Ovary (tissue), 9 donors: Measurements from ENCODE around the gene SDR42E2. TPM values are rescaled to one million over a fixed set of nuclear protein-coding genes. Genes with fewer than 3 reads are reported as not detected.

Source experiments
- DNase-seq, 5 donors: peaks; one replicate each; pipeline ENCODE4 v3.0.0-alpha.2; 2019 to 2020
- H3K27ac ChIP-seq, 2 donors: fragments of 200-600 bp; one replicate each; pipeline versions ENCODE4 v1.5.1 to v1.8.0; 2019 to 2022
- H3K27me3 ChIP-seq: fragments of 200-600 bp; one replicate; pipeline ENCODE4 v1.8.0; 2022
- H3K36me3 ChIP-seq: fragments of 200-600 bp; sonication (generic); one replicate; pipeline ENCODE4 v1.5.1; 2019
- H3K4me1 ChIP-seq: one replicate; pipeline ENCODE4 v1.8.1; 2013; ENCODE audit warnings: mild to moderate bottlenecking, moderate library complexity; ENCODE audit not compliant: insufficient read depth
- H3K4me3 ChIP-seq: fragments of 200-600 bp; sonication (generic); one replicate; pipeline ENCODE4 v1.5.1; 2017
- H3K9me3 ChIP-seq, 2 donors: fragments of 200-600 bp in 1 of 2; sonication (generic) in 1 of 2; one replicate each; pipeline versions ENCODE4 v1.5.1 to v1.8.1; 2013 to 2019; ENCODE audit warnings: mild to moderate bottlenecking in 1 of 2, moderate library complexity in 1 of 2
- CTCF ChIP-seq, 3 donors: fragments of 450-650 bp in 2 of 3; fragments of 200-600 bp in 1 of 3; IDR thresholded peaks; one replicate each; pipeline versions ENCODE4 v1.5.1 to v1.8.0; 2016 to 2022; ENCODE audit warnings: antibody characterized with exemption in 3 of 3, mild to moderate bottlenecking in 1 of 3
- EP300 ChIP-seq: sonication (generic); formaldehyde crosslinking; IDR thresholded peaks from one replicate; pipeline ENCODE4 v1.6.1; 2017; ENCODE audit warnings: antibody characterized with exemption
- POLR2A ChIP-seq: fragments of 450-650 bp; IDR thresholded peaks from one replicate; pipeline ENCODE4 v1.6.1; 2017; ENCODE audit warnings: antibody characterized with exemption, mild to moderate bottlenecking, moderate library complexity
- WGBS, 3 donors: extraction: QIAGEN DNeasy Blood & Tissue Kit in 1 of 3; methylation state at CpG; one replicate each; pipeline versions ENCODE4 v1.1.5 to v1.1.7; 2013 to 2017; 5-methylcytosine and 5-hydroxymethylcytosine counted together
- intact Hi-C, 4 donors: fragments of 100-400 bp; cut with DNase I; formaldehyde crosslinking; loops; one replicate each; pipeline versions ENCODE4 v1.11.0 to v1.15.1; 2022 to 2023
- polyA plus RNA-seq, 2 donors: library from polyadenylated mRNA; stranded (reverse); fragments of 200-250 nt in 1 of 2; fragments of 350-450 nt in 1 of 2; fragmentation: Illumina TruSeq in 1 of 2; extraction: RNeasy Lipid Tissue Mini Kit (QIAGEN cat#74804) in 1 of 2; gene quantifications; one replicate each; pipeline ENCODE4 v1.2.3, GENCODE V29; 2013 to 2014
- total RNA-seq, 7 donors: library from RNA; depleted of rRNA in 2 of 7; stranded (reverse); fragments of >200 nt in 2 of 7; fragmentation: NEBNext Ultra II Directional in 3 of 7; extraction: Animal tissue kit (Norgen Biotek cat#: 25700) in 3 of 7; gene quantifications; one replicate each; pipeline versions ENCODE4 v1.1.0 to v1.2.4, GENCODE V29; 2016 to 2023
- donor health status: DM: no; HTN: no; CAD: no; lungs with moderate emphysema.
- donor health status: DM: no; HTN: no; CAD: no.
- donor health status: Bipolar disorder and iron deficiency.
- donor health status: DM: yes; HTN: yes; CAD: no.
- donor health status: DM: no; HTN: no; CAD: no.
- donor health status: DM: yes; HTN: yes; CAD: no.

SDR42E2 gene
- total and polyA plus RNA-seq, 9 donors: 0.05 to 1.1 (median 0.24) TPM; not detected in 3

GRCh38 chr16:22205577-22206012, 43.3 kb downstream of the SDR42E2 start:
- no peaks in the 10 kb centered on the region for H3K27me3 ChIP-seq
- peak overlapping the region; percentile 93 for H3K4me3 ChIP-seq
- peak overlapping the region; percentile 51 to 79 for H3K27ac ChIP-seq
- TF ChIP-seq EP300 (no peak), POLR2A (no peak), CTCF (IDR thresholded peaks at IDR 0.05) (no peak)
- H3K4me1 ChIP-seq: peaks cover 7% of the 10 kb centered on the region
- 1 to 3% (median 1%) methylated on average over 11 of the region's 11 CpGs for WGBS, 3 donors
- no peaks in the 10 kb centered on the region for H3K9me3 ChIP-seq
- no peak for DNase-seq
- intact Hi-C loops: loop anchor here in 2 of 4 donors (2.0 to 5.0 kb wide), 2 partner anchors 91 to 92 kb away; partner anchors contain the start of gene POLR3E (in 2 of the 2)
- no peaks in the 10 kb centered on the region for H3K36me3 ChIP-seq

- H3K4me3 ChIP-seq: peak within 1 kb of the TSS; percentile 93
- H3K36me3 ChIP-seq: no peaks in the 10 kb centered on the region
- 0 to 1% (median 0%) methylated on average over 62 to 74 of the region's 74 CpGs for WGBS, 3 donors
- intact Hi-C loops: loop anchor here in 2 of 4 donors (2.0 to 5.0 kb wide), 2 partner anchors 91 kb away; partner anchors contain the start of gene POLR3E (in 2 of the 2)
- DNase-seq: peak; percentile 92 to 96 (median 94)
- peaks cover 10% of the 10 kb centered on the region for H3K4me1 ChIP-seq
- H3K27me3 ChIP-seq: no peaks in the 10 kb centered on the region
- H3K9me3 ChIP-seq: no peaks in the 10 kb centered on the region
- TF ChIP-seq POLR2A: peak; percentile 39
- peak; percentile 66 to 97 (median 93) for TF ChIP-seq CTCF (IDR thresholded peaks at IDR 0.05)
- no peak for TF ChIP-seq EP300
- peak within 1 kb of the TSS; percentile 67 to 79 for H3K27ac ChIP-seq
Observed at GRCh38 chr16:22206013-22206841, 43.9 kb downstream of the SDR42E2 start, which contains the start of gene EEF2K. Gene EEF2K (plus strand): TSS chr16:22206278. CDS start chr16:22225730, 19,452 bp downstream.

- no peak for TF ChIP-seq POLR2A
- no peak for TF ChIP-seq EP300
- TF ChIP-seq CTCF (IDR thresholded peaks at IDR 0.05): no peak
- 6 to 8% (median 7%) methylated on average over 35 of the region's 35 CpGs for WGBS, 3 donors
- H3K27ac ChIP-seq: peak overlapping the region; percentile 67 to 79
- peak overlapping the region; percentile 93 for H3K4me3 ChIP-seq
- intact Hi-C loops: loop anchor here in 2 of 4 donors (2.0 to 5.0 kb wide), 2 partner anchors 90 kb away; partner anchors contain the start of gene POLR3E (in 2 of the 2)
- peak; percentile 51 to 85 (median 75) for DNase-seq
- peaks cover 10% of the 10 kb centered on the region for H3K4me1 ChIP-seq
- H3K36me3 ChIP-seq: no peaks in the 10 kb centered on the region
- H3K27me3 ChIP-seq: no peaks in the 10 kb centered on the region
- no peaks in the 10 kb centered on the region for H3K9me3 ChIP-seq
Observed at GRCh38 chr16:22206842-22207714, 44.8 kb downstream of the SDR42E2 start.
